Activated CD8-positive, alpha-beta T cell treated with anti-CD3 and anti-CD28 coated beads for 36 hours (primary cell): ENCODE results near the gene KREMEN2. TPM values are rescaled to one million over a fixed set of nuclear protein-coding genes. Genes with fewer than 3 reads are reported as not detected.
A peak's percentile ranks its signal among the peaks of the same experiment; 100 is the strongest.

Experiments used
- ATAC-seq: fragments of 200-7000 bp; cut with Tn5 transposase; one replicate; pipeline ENCODE4 v1.10.0; 2021; ENCODE audit warnings: mild to moderate bottlenecking, moderate library complexity
- CTCF ChIA-PET: fragments of 350-600 bp; sonication (Branson Sonifier 250); formaldehyde crosslinking; loops from one replicate; lab custom pipeline; 2021; ENCODE audit warnings: antibody characterized with exemption; lab: Charles Lee
- POLR2A ChIA-PET: fragments of 350-600 bp; sonication (Branson Sonifier 250); formaldehyde crosslinking; loops from one replicate; lab custom pipeline; 2021; ENCODE audit warnings: antibody characterized with exemption; lab: Charles Lee
- DNase-seq: peaks from one replicate; pipeline ENCODE4 v3.0.0-alpha.2; 2020
- H3K27ac Mint-ChIP-seq: one replicate; pipeline ENCODE4 v1.8.0; 2021; ENCODE audit warnings: mild to moderate bottlenecking, mixed read lengths
- H3K27me3 Mint-ChIP-seq: one replicate; pipeline ENCODE4 v1.8.0; 2021; ENCODE audit warnings: mixed read lengths
- H3K36me3 Mint-ChIP-seq: one replicate; pipeline ENCODE4 v1.8.0; 2021; ENCODE audit warnings: low read depth, mixed read lengths
- H3K4me1 Mint-ChIP-seq: one replicate; pipeline ENCODE4 v1.8.0; 2021; ENCODE audit warnings: low read depth, mixed read lengths
- H3K4me3 Mint-ChIP-seq: one replicate; pipeline ENCODE4 v1.8.0; 2021; ENCODE audit warnings: mild to moderate bottlenecking, moderate library complexity, mixed read lengths
- H3K9me3 Mint-ChIP-seq: one replicate; pipeline ENCODE4 v1.8.0; 2021; ENCODE audit warnings: mixed read lengths
- intact Hi-C: fragments of 100-400 bp; cut with micrococcal nuclease; formaldehyde crosslinking; loops from one replicate; pipeline ENCODE4 v1.10.0; 2022
- total RNA-seq, 2 experiments: library from RNA; stranded (reverse); gene quantifications; one replicate each; pipeline ENCODE4 v1.2.3, GENCODE V29; 2021
- TF ChIP-seq, protein P1 (sequence below): fragments of 200-600 bp; IDR thresholded peaks from one replicate; pipeline ENCODE4 v1.8.0; 2022; ENCODE audit warnings: antibody characterized with exemption, mild to moderate bottlenecking

The KREMEN2 gene
- total RNA-seq, 2 experiments from 2014 or later: 0.22 TPM; not detected in 1

DNA sequence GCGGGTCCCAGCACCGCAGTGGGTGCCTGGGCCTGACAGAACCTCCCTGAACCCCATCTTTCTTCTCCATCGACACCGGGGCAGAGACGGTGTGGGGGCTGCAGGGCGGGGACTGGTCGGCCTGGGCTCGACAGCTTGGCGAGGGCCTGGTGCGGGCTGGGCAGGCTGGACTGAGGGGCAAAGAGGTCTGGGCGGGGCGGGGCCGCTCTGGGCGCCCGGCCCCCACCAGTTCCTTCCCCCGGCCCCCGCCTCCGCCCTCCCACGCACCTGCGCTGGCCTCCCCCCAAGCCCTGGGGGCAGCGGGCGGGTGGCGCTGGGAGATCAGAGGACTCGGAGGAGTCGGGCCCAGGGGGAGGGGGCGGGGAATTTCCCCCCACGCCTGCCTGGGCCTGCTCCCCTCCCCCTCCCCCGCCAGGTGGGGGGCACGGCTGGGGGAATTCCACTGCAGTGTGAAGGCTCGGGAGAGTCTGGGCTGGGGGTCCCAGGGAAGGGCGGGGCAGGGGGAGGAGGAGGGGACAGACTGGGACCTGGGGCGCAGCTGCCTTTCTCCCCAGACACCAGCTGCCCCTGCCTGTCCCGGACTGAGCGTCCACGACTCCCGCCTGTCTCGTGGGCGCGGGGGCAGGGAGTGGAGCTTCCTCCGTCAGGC lies 877 bp upstream of the KREMEN2 start:
- Mint-ChIP-seq H3K4me3 (peak overlapping the region; percentile 51), H3K9me3 (no peaks in the 10 kb centered on the region), H3K27me3 (peaks cover 30% of the 10 kb centered on the region), H3K36me3 (no peaks in the 10 kb centered on the region), H3K27ac (no peak overlapping the region), H3K4me1 (peaks cover 25% of the 10 kb centered on the region)
- DNase-seq (no peak), ATAC-seq (no peak)
- TF ChIP-seq, protein P1, sequence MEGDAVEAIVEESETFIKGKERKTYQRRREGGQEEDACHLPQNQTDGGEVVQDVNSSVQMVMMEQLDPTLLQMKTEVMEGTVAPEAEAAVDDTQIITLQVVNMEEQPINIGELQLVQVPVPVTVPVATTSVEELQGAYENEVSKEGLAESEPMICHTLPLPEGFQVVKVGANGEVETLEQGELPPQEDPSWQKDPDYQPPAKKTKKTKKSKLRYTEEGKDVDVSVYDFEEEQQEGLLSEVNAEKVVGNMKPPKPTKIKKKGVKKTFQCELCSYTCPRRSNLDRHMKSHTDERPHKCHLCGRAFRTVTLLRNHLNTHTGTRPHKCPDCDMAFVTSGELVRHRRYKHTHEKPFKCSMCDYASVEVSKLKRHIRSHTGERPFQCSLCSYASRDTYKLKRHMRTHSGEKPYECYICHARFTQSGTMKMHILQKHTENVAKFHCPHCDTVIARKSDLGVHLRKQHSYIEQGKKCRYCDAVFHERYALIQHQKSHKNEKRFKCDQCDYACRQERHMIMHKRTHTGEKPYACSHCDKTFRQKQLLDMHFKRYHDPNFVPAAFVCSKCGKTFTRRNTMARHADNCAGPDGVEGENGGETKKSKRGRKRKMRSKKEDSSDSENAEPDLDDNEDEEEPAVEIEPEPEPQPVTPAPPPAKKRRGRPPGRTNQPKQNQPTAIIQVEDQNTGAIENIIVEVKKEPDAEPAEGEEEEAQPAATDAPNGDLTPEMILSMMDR: no peak
- ChIA-PET CTCF (interaction anchor here (1.0 to 3.9 kb wide), 11 partner anchors 9 to 124 kb away, joined by 3 to 12 read pairs (median 4); partner anchors contain the start of genes FLYWCH1 and PKMYT1), POLR2A (interaction anchor here (1.1 to 1.2 kb wide), 2 partner anchors 15 to 17 kb away, joined by 3 to 4 read pairs; partner anchors contain the start of gene PKMYT1)
- intact Hi-C loops: no loop called here

DNA sequence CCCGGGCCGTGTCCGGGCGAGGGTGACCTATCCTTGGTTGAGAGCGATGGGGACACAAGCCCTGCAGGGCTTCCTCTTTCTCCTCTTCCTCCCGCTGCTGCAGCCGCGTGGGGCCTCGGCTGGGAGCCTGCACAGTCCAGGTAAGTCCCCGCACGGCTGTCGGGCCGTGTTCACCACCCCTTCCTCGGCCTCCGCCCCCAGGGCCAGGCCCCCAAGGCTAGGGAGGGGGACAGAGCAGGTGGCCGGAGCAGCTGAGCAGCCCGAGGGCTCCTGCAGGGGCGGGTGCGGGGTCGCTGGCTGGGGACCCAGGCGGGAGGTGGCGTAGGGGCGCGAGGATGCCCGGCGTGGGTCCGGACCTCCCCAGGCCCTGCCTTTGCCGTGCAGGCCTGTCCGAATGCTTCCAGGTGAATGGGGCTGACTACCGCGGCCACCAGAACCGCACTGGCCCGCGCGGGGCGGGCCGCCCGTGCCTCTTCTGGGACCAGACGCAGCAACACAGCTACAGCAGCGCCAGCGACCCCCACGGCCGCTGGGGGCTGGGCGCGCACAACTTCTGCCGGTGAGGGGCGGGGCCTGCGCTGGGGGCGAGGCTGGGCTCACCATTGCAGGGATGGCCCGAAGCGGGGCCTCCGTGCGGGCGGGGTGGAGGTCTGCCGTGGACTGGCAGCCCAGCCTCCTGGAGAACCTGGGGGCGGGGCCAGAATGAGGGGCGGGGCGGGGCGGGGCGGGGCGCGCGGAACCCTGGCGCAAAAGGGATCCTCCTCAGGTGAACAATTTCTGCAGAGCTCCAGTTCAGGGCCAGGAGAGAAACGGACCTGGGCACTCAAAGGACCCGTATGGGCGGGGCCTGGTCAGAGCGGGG lies 631 bp downstream of the KREMEN2 start:
- ChIA-PET CTCF (interaction anchor here (0.6 to 3.9 kb wide), 5 partner anchors 18 to 82 kb away, joined by 3 to 12 read pairs (median 3); partner anchors contain the start of genes FLYWCH1 and FLYWCH2), POLR2A (interaction anchor here (1.0 to 1.8 kb wide), 3 partner anchors 9 to 63 kb away, joined by 3 to 5 read pairs (median 4); partner anchors contain the start of gene PKMYT1)
- H3K36me3 Mint-ChIP-seq: no peaks in the 10 kb centered on the region
- TF ChIP-seq, protein P1: no peak
- H3K4me3 Mint-ChIP-seq: peak overlapping the region; percentile 65
- H3K9me3 Mint-ChIP-seq: no peaks in the 10 kb centered on the region
- no peak overlapping the region for H3K27ac Mint-ChIP-seq
- H3K4me1 Mint-ChIP-seq: peaks cover 30% of the 10 kb centered on the region
- intact Hi-C loops: no loop called here
- DNase-seq (peak; percentile 82), ATAC-seq (peak; percentile 35)
- H3K27me3 Mint-ChIP-seq: peaks cover 32% of the 10 kb centered on the region

DNA sequence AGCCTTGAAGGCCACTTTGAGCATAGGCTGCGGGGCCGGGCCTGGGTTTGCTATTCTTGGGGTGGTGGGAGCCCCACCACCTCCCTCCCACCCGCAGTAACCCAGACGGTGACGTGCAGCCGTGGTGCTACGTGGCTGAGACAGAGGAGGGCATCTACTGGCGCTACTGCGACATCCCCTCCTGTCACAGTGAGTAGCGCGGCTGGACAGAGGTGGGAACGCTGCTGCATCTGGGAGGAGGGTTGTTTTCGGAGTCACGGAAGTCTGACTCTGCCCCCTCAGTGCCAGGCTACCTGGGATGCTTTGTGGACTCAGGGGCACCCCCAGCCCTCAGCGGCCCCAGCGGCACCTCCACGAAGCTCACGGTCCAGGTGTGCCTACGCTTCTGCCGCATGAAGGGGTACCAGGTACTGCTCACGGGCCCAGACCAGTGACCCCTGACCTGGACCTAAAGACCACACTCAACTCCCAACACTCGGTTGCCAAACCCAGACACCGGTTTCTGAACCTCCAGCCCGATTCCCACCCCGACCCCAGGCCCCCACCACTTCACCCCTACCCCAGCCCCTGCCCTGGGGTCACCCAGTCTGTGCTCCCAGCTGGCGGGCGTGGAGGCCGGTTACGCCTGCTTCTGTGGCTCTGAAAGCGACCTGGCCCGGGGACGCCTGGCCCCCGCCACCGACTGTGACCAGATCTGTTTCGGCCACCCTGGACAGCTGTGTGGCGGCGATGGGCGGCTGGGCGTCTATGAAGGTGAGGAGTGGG lies 2.1 kb downstream of the KREMEN2 start:
- Mint-ChIP-seq H3K27me3 (peaks cover 32% of the 10 kb centered on the region), H3K9me3 (no peaks in the 10 kb centered on the region), H3K27ac (no peak overlapping the region), H3K4me3 (no peak overlapping the region), H3K4me1 (peaks cover 35% of the 10 kb centered on the region), H3K36me3 (peaks cover 7% of the 10 kb centered on the region)
- intact Hi-C loops: no loop called here
- TF ChIP-seq, protein P1: no peak
- ATAC-seq: no peak
- POLR2A ChIA-PET: interaction anchor here (1.8 to 2.0 kb wide), 2 partner anchors 11 to 15 kb away, joined by 4 to 8 read pairs; partner anchors contain the start of gene PKMYT1
- CTCF ChIA-PET: interaction anchor here (0.9 to 1.3 kb wide), 3 partner anchors 28 to 62 kb away, joined by 3 to 4 read pairs (median 3); no protein-coding TSS in a partner anchor
- no peak for DNase-seq

DNA sequence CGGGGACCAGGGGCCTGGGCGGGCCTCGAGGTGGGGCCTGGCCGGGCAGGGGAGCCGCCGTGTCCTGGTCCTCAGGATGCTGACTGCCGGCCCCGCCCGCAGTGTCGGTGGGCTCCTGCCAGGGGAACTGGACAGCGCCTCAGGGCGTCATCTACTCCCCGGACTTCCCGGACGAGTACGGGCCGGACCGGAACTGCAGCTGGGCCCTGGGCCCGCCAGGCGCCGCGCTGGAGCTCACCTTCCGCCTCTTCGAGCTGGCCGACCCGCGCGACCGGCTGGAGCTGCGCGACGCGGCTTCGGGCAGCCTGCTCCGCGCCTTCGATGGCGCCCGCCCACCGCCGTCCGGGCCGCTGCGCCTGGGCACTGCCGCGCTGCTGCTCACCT lies 2.7 kb downstream of the KREMEN2 start:
- ATAC-seq (no peak), DNase-seq (no peak)
- Mint-ChIP-seq H3K9me3 (no peaks in the 10 kb centered on the region), H3K4me3 (no peak overlapping the region), H3K27ac (no peak overlapping the region), H3K36me3 (peaks cover 11% of the 10 kb centered on the region), H3K4me1 (peaks cover 33% of the 10 kb centered on the region), H3K27me3 (peaks cover 30% of the 10 kb centered on the region)
- TF ChIP-seq, protein P1: no peak
- ChIA-PET CTCF (interaction anchor here (0.9 to 1.3 kb wide), 3 partner anchors 28 to 61 kb away, joined by 3 to 4 read pairs (median 3); no protein-coding TSS in a partner anchor), POLR2A (interaction anchor here (2.0 kb wide), 1 partner anchor 11 kb away, joined by 8 read pairs; no protein-coding TSS in a partner anchor)
- intact Hi-C loops: no loop called here
